GM04503 (cell line): ENCODE measurements around the gene TRIM45.

ENCODE experiments used
- DNase-seq: peaks from one replicate; pipeline ENCODE4 v3.0.0-alpha.2; 2012; ENCODE audit warnings: low read depth

The TRIM45 gene

DNA sequence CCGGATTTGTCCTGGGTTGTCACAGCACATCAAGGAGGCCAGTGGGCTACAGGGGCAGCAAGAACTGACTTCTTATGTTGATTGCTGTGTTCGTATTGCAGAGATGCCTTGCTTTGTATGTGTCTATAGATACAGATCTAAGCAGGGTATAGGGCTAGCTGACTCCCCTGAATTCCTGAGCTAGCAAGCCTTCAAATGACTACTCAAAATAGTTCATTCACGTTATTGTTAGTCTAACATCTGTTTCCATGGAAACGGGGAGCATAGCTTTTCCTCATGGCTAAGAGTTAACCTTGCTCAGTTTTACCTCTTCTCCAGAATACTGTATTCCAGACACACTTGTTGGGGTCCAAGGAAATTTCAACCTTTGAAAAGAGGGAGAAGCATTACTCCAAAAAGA, 24.1 kb downstream of the TRIM45 start:
- DNase-seq = no peak

DNA sequence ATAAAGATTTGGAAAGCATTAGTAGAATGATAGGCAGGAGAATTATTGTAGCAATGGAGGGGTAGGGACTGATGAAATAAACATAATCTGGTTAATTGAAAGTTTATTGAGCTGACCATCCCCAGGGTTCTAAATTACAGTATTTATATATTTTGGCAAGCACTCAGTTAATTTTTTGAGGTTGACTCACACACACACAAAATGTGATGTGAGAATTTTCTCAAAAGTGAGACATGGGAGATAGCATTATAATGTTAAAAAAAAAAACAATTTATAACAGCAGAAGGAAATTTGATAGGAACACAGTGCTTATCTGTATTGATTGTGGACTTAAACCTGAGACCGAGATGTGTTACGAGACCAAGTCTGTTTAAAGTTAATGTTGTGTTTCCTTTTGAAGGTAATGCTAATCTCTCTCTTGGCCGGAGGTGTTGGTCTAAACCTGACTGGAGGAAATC, 24.6 kb downstream of the TRIM45 start:
- DNase-seq = no peak

DNA sequence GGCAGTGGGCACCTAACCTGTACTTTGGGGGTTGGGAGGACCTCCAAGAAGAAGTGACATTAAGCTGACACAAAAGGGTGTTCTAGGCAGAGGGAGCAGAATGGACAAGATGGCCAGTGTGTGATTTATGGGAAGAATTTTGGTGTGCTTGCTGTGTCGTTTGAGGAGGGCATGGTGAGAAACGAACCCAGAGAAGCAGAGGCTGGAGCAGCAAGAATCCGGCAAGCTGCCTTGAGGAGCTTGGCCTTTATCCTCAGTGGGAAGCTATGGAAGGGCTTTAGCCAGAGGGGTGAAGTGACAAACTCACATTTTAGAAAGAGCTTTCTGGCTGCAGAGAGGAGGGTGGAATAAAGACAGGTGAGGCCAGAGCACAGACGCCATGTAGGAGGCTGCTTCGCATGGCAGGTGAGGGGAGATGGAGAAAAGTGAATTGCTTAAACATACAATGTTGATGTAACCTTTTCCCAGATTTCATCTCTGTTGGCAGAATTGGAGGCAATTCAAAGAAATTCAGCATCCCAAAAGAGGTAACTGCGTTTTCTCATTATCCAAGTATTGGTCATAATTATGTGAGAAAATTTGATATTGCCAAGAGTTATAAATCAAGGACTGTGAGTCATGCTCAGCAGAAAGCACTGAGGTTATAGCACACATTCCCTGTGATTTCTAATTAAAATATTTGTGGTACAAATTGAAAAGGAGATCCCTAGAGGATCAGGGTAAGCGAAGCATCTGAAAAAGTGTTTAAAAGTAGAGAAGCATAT, 26.5 kb downstream of the TRIM45 start:
- peak; percentile 77 for DNase-seq

DNA sequence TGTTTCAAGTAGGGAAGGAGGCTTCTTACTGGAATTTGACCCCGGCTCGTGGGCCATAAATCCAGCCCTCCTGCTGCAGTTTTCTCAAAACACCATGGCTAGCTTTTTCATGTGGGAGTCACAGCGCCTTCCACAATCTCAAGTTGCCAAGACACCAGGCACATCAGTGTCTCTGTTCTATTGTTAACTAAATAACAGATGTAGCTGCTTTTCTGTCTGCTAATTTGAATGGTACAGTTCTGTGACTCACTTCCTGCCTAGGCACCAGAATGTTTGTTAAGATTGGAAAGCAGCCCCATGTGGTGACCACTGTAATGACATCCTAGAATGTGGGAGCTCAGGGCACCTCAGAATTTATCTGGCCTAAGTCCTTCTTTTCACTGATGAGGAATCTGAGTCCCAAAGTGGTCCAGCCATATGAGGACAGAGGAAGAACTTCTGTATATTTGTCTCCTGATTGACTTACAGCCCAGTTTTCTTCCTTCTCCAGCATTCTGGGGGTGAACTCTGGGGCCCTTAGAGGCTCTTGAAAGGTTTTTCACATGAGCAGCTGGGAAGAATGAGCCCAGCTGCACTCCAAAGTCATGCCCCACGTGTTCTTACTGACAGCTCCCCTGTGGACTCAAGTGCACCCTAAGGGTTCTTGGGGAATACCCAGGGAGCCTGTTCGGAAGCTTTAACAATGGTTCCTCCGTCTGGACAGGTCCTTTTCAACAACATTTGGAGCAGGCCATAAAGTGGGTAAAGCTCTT, 27.5 kb downstream of the TRIM45 start:
- DNase-seq = no peak

DNA sequence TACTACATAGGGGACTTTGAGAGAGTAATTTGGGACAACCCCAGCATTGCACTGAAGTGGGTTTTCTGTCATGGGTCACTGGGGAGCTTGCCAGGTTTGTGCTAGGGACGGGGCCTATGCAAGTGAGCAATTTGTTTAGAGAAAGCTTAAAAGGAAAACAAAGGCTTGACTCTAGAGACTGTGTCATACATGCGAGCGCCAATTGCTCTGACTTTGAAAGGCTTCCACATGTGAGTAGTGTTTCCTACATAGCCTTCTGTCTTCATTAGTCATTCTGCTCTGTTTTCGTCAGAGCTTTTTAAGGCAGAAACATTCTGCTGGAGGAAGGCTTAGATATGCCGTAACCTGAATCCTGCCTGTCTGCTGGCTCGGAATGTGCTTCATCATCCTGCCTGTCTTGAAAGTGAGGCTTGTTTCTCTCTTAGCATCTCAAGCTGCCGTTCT, 28.4 kb downstream of the TRIM45 start:
- DNase-seq = peak; percentile 96

DNA sequence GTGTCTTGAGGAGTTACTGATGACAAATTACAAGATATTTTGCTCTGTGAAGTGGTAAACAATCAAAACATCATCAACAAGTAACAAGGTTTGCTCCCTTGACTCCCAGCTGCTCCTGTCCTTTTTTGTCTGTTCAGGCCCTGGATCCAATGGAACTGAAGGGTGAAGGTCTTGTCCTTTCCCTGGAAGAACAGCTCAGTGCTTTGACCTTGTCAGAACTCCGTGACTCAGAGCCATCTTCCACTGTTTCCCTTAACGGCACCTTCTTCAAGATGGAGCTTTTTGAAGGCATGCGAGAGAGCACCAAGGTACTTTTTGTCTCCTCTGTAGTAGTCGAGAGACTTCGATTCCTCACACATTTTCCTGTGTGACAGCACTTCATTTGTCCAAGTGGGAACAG, 29.0 kb downstream of the TRIM45 start:
- no peak for DNase-seq

DNA sequence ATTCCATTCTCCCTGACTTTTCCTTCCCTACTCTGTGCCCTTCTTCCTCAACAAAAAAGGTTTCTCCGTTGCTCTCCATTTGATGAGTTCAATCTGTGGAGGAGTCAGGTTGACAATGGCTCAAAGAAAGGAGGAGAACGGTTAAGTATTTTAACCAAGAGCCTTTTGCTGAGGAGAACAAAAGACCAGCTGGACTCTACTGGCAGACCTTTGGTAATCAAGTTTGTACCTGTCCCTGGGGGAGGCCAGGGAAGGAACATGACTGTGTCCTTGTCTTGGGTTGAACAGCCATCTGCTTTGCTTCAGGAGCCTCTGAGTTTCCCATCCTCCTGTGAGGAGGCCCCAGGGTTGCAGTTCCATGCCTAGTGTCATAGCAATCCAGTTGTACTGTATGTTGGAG, 31.6 kb downstream of the TRIM45 start:
- no peak for DNase-seq

DNA sequence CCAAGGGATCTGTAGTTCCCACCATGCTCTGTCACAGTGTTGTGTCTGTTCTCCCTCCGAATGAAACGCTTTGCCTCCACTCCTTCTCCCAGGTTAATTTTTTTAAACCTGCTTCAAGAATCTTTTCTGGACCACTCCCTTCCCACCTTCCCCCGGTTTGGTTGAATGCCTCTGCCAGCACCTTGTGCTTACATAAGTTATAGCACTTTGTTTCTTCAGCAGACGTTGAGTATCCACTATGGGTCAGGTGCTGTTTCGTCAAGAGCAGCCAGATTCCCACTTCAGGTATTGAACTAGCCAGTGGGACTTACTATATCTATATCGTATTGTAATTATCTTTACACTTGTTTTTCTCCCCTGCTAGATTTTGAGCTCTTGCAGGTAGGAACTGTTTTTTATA, 33.9 kb downstream of the TRIM45 start:
- DNase-seq = no peak

DNA sequence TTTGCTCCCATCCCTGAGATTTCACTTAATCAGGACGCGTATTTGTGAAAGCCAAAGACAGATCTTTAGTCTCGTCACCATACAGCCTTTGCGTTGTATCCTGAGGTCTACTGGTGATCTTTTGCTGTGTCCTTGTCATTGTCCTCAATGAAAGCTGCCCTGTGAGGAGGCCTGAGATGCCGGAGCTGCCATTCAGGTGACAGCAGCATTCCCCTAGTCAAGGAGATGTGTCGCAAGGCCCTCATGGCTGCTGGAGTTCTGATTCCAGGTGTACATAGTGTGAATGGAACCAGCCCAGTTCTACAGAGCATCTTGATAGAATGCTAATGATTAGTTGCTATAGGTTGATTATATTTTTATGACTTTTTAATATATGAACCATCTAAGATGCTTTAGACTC, 37.3 kb downstream of the TRIM45 start:
- DNase-seq = no peak

DNA sequence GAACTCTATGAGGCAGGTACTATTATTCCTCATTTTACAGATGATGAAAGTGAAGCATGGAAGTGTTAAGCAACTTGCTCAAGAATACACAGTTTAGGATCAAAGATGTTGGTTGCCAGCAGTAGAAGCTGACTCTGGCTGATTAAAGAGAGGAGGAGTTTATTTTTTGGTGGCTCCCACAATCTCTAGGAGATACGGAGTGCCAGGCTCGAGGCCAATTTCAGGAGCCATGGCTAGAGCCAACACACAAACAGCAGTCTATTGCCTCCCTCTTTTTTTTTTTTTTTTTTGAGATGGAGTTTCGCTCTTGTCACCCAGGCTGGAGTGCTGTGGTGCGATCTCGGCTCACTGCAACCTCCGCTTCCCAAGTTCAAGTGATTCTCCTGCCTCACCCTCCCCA, 41.8 kb downstream of the TRIM45 start:
- DNase-seq = no peak

DNA sequence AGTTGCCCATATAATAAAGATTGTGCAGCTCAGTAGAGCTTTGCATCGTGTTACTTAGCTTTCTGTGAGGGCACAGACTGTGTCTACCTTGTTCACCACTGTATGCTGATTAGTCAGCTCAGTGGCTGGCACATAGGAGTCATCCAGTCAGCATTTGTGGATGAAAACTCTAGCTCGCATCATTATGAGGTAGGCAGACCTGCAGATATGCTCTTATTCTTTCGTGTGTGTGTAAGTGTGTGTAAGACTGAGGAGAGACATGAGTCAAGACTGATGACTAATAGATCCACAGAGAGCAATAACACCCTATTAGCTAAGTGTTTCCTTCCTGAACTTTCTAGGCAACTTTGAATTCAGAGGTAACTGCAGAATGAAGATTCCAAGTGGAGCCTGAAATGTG, 44.3 kb downstream of the TRIM45 start:
- no peak for DNase-seq

DNA sequence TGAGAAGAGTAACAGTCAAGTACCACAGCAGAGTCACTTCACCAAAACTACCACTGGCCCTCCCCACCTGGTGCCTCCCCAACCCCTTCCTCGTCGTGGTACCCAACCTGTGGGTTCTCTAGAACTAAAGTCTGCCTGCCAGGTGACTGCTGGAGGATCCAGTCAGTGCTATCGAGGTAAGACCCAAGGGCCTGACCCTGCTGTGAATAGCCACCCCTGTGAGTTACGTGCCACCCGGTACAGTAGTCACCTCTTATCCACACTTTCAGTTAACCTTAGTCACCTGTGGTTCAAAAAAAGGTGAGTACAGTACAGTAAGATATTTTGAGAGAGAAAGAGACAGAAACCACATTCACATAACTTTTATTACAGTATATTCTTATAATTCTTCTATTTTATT, 44.9 kb downstream of the TRIM45 start:
- DNase-seq = no peak

DNA sequence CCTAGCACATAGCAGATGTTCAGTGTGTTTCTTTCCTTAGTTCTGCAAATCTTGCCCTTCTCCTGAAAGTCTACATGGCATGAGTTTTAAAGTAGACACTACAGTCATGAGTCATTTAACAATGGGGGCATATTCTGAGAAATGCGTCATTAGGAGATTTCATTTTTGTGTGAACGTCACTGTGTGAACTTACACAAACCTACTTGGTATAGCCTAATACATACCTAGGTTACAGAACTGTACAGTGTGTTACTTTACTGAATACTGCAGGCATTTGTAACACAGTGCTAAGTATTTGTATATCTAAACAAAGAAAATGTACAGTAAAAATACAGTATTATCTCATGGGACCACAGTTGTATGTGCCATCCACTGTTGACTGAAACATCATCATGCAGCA, 51.4 kb downstream of the TRIM45 start:
- no peak for DNase-seq

DNA sequence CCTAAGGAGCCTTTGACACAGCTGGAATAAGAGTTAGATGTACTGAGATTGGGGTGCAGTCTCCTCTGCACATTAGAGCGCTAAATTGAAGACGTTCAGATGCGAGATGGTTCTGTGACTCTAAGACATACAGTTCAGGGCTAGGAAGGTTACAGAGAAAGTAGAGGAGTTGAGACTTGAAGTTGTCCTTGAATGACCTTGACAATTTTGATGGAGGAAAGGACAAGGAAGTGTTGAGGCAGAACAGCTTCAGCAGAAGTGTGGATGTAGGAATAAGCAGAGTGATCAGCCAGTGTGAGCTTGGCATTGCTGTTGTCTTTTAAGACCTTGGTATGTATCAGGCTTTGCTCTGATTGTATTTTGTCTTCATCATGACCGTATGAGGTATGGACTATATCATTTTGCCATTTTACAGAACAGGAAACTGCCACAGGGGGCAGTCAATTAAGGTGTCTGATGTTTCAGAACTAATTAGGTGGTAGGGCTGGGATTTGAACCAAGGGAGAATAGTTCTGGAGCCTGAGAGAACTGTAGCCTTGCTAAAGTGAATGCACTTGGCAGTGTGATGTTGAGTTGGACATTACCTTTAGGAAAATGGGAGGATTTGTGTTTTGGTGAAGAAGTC, 52.2 kb downstream of the TRIM45 start:
- no peak for DNase-seq

DNA sequence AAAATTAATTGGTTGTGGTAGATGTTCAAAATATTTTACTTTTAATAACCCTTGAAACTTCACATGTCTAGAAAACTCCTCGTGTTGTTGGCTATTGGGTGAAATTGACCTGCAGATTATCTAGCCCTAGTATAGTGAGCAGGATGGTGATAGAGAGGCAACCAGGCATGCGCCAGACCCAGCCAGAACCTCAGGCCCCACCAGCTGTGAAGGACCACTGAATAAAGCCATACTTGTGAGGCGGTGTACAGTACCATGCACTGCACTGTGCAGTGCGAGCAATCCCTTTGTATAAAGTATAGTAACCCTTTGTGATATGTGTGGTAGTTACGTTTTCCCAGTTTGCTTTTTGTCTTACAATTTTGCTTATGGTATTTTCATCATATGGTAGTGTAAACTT, 53.0 kb downstream of the TRIM45 start:
- DNase-seq = no peak

DNA sequence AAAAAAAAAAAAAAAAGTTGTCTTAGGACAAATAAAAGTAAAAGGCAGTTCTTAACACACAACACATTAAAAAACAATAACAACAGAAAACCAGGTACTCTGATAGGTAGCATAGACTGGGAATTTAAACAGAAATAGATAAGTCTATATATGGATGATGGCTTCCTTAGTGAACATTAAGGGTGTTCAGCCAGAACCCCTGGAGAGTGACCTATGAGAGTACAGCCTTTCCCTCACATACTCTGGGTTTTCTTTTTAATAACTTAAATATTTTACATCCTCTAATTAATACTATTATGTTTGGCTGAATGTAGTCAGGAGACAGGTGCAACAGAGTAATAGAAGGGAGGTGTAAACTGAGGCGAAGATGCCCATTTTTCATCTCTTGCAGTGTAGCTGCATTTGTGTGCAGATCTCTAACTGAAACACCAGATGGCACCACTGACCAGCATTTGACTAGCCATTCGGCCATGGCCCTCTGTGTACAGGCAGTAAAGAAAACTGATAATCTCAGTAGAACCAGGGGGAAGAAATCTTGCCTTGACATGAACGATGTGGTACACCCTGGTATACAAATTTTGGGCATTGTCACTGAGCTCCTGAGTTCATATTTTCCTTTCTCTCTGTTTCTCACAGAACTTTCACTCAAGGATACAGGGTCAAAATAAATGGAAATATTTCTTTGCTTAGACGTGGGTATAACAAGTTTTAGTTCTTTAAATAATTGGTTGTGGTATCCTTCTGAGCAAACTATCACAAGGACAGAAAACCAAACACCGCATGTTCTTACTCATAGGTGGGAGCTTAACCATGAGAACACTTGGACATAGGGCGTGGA, 53.8 kb downstream of the TRIM45 start:
- DNase-seq = no peak

DNA sequence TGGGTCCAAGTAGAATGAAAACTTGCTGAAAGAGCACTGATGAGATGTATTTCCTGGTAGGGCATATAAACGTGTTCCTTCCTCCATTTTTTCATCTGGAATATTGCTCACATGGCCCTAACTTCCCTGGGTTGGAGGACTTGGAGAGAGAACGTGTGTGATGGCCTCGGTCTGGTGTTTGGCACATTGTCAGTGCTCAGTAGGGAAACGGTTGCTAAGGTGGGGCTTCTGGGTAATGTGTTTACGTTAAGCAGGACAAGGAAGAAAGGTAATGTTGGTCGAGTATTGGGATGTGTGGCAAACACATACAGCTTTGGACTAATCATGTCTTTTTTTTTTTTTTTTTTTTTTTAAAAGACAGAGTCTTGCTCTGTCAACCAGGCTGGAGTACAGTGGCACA, 55.2 kb downstream of the TRIM45 start:
- no peak for DNase-seq

DNA sequence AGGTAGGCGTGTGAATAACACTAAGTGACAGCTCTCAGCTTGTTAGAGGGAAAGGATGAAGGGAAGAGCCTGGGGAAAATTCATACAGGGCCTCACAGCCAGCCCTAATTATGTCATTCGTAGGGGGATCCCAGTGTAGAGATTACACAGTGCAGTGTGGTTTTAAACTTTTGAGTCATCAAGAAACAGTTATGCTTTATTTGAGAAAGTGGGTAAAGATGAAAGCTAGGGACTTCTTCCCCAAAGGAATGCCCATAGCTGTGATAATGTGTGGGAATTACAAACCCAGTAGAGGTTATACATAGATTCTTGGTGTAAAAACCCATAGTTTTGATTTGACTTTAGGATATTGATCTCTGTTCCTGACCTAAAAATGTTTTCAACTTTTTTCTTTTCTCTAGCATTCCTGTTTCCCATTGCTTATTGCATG, 59.5 kb downstream of the TRIM45 start:
- DNase-seq = peak; percentile 29
